Left lung (tissue), 10 donors: ENCODE measurements around the gene CHRNA10. TPM values are rescaled to one million over a fixed set of nuclear protein-coding genes. Genes with fewer than 3 reads are reported as not detected.
A peak's percentile ranks its signal among the peaks of the same experiment; 100 is the strongest.

Experiments
- ATAC-seq: fragments of 200-7000 bp; cut with Tn5 transposase; one replicate; pipeline ENCODE4 v1.9.1; 2020; ENCODE audit warnings: moderate library complexity
- DNase-seq, 4 donors: peaks; one replicate each; pipeline ENCODE4 v3.0.0-alpha.2; 2013 to 2020
- H3K27ac ChIP-seq, 2 donors: fragments of 200-600 bp; sonication (generic) in 1 of 2; one replicate each; pipeline versions ENCODE4 v1.5.0 to v1.8.0; 2020 to 2021
- H3K27me3 ChIP-seq, 2 donors: fragments of 200-600 bp; sonication (generic) in 1 of 2; one replicate each; pipeline versions ENCODE4 v1.5.0 to v1.8.0; 2020 to 2021
- H3K36me3 ChIP-seq, 2 donors: fragments of 200-600 bp; sonication (generic) in 1 of 2; one replicate each; pipeline versions ENCODE4 v1.5.0 to v1.8.0; 2020 to 2021
- H3K4me1 ChIP-seq, 2 donors: fragments of 200-600 bp; one replicate each; pipeline ENCODE4 v1.8.0; 2021
- H3K4me3 ChIP-seq, 2 donors: fragments of 200-600 bp; sonication (generic) in 1 of 2; one replicate each; pipeline versions ENCODE4 v1.5.0 to v1.8.0; 2020 to 2021; ENCODE audit warnings: mild to moderate bottlenecking in 1 of 2
- H3K9me3 ChIP-seq, 2 donors: fragments of 200-600 bp; sonication (generic) in 1 of 2; one replicate each; pipeline versions ENCODE4 v1.5.0 to v1.8.0; 2020 to 2021
- intact Hi-C, 2 donors: fragments of 100-400 bp; cut with DNase I; formaldehyde crosslinking; loops; one replicate each; pipeline versions ENCODE4 v1.11.2 to v1.14.2; 2022
- polyA plus RNA-seq, 6 donors: library from polyadenylated mRNA; unstranded; fragments of 120-200 nt; gene quantifications; one replicate each; pipeline ENCODE4 v1.2.1, GENCODE V29; 2013; ENCODE audit not compliant: insufficient read length in 6 of 6
- total RNA-seq, 2 donors: library from RNA; stranded (reverse); fragmentation: NEBNext Ultra II Directional; extraction: Animal tissue kit (Norgen Biotek cat#: 25700); gene quantifications; one replicate each; pipeline ENCODE4 v1.2.1, GENCODE V29; 2021
- TF ChIP-seq, protein P1 (sequence below), 2 donors: fragments of 200-600 bp; sonication (generic) in 1 of 2; IDR thresholded peaks; one replicate each; pipeline versions ENCODE4 v1.5.0 to v1.8.0; 2021; ENCODE audit warnings: antibody characterized with exemption in 2 of 2
- donor health status: DM: no; HTN: yes; CAD: no.
- donor health status: DM: no; HTN: no; CAD: no.

CHRNA10 gene
- total and polyA plus RNA-seq, 8 donors, result 0.67 to 4.1 (median 2.2) TPM

DNA sequence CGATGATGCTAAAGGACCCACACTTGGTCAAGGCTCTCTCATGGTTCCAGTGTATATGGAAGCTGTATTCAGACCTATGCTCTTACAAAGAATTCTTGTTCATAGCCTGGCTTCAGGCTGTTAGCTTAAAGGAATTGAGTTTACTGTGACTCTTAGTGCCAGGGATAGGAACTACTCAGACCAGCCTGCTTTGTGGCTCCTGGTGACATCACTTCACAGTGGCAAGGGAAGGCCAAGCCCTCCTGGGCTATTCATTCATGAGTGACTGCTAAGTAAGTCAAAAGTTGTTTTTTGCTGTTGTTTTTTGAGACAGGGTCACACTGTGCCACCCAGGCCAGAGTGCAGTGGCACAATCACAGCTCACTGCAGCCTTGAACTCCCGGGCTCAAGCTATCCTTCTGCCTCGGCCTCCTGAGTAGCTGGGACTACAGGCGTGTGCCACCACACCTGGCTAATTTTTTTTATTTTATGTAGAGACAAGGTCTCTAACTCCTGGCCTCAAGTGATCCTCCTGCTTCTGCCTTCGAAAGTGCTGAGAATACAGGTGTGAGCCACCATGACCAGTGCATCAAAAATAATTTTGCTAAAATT, 39.0 kb downstream of the CHRNA10 start:
- ATAC-seq (no peak), DNase-seq (peak in 1 of 4 donors; percentile 3)
- H3K4me1 ChIP-seq, result no peaks in the 10 kb centered on the region
- intact Hi-C loops, result no loop called here
- H3K9me3 ChIP-seq, result no peaks in the 10 kb centered on the region
- no peak overlapping the region for H3K27ac ChIP-seq
- TF ChIP-seq, protein P1, sequence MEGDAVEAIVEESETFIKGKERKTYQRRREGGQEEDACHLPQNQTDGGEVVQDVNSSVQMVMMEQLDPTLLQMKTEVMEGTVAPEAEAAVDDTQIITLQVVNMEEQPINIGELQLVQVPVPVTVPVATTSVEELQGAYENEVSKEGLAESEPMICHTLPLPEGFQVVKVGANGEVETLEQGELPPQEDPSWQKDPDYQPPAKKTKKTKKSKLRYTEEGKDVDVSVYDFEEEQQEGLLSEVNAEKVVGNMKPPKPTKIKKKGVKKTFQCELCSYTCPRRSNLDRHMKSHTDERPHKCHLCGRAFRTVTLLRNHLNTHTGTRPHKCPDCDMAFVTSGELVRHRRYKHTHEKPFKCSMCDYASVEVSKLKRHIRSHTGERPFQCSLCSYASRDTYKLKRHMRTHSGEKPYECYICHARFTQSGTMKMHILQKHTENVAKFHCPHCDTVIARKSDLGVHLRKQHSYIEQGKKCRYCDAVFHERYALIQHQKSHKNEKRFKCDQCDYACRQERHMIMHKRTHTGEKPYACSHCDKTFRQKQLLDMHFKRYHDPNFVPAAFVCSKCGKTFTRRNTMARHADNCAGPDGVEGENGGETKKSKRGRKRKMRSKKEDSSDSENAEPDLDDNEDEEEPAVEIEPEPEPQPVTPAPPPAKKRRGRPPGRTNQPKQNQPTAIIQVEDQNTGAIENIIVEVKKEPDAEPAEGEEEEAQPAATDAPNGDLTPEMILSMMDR (IDR thresholded peaks at IDR 0.05), result no peak
- no peaks in the 10 kb centered on the region for H3K36me3 ChIP-seq
- no peak overlapping the region for H3K4me3 ChIP-seq
- H3K27me3 ChIP-seq, result no peaks in the 10 kb centered on the region

DNA sequence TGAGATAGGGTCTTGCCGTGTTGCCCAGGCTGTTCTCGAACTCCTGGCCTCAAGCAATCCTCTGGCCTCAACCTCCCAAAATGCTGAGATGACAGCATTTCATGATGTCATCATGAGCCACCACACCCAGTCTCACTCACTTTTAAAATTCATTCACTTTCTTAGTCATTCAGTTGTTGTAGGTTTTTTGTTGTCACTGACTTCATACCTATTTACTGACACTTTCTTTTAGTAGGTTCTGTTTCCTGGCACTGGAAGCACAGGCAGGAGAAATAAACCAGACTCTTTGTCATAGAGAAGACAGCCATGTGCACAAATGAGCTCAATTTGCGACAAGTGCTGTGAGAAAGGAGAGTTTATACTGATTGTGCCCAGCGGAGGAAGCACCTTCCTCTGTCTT, 39.9 kb downstream of the CHRNA10 start:
- intact Hi-C loops, result no loop called here
- no peaks in the 10 kb centered on the region for H3K27me3 ChIP-seq
- no peak overlapping the region for H3K27ac ChIP-seq

DNA sequence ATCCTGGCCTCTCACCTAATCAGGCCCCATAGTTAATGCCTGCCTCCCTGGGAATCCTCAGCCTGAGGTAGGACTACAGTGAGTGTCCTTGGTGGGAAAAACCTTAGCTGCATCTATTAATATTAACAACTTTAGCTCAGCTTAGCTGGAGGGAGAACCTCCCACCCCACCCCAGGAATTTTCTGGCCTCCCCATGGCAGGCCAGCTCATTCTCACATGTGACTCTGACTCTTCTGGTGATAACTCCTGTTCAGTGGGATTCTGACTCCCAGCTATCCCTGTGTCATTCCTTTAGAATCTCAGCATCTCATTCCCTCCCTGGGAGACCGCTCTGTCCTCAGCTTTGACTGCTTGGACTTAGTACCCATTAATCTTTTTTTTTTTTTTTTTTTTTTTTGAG, 43.9 kb downstream of the CHRNA10 start:
- ATAC-seq, result peak; percentile 32
- intact Hi-C loops, result no loop called here
- H3K27me3 ChIP-seq, result no peaks in the 10 kb centered on the region
- no peak overlapping the region for H3K27ac ChIP-seq
- no peaks in the 10 kb centered on the region for H3K36me3 ChIP-seq
- no peak overlapping the region for H3K4me3 ChIP-seq
- TF ChIP-seq, protein P1 (IDR thresholded peaks at IDR 0.05), result no peak
- H3K9me3 ChIP-seq, result no peaks in the 10 kb centered on the region
- no peaks in the 10 kb centered on the region for H3K4me1 ChIP-seq
- no peak for DNase-seq

More for the DNA sequence above, 39.9 kb downstream of the CHRNA10 start:
- Histone ChIP-seq H3K36me3 (no peaks in the 10 kb centered on the region), H3K4me3 (no peak overlapping the region), H3K4me1 (no peaks in the 10 kb centered on the region), H3K9me3 (no peaks in the 10 kb centered on the region)
- TF ChIP-seq, protein P1 (IDR thresholded peaks at IDR 0.05), result no peak
- DNase-seq (no peak), ATAC-seq (no peak)

- no peak overlapping the region for H3K4me3 ChIP-seq
- H3K36me3 ChIP-seq, result no peaks in the 10 kb centered on the region
- intact Hi-C loops, result no loop called here
- H3K27ac ChIP-seq, result no peak overlapping the region
- peak in 3 of 4 donors; percentile 20 to 80 (median 68) for DNase-seq
- H3K27me3 ChIP-seq, result no peaks in the 10 kb centered on the region
- no peaks in the 10 kb centered on the region for H3K9me3 ChIP-seq
- H3K4me1 ChIP-seq, result no peaks in the 10 kb centered on the region
- peak; percentile 56 for ATAC-seq
- TF ChIP-seq, protein P1 (IDR thresholded peaks at IDR 0.05), result no peak
Observed at GRCh38 chr11:3626250-3626960, 44.8 kb downstream of the CHRNA10 start.

DNA sequence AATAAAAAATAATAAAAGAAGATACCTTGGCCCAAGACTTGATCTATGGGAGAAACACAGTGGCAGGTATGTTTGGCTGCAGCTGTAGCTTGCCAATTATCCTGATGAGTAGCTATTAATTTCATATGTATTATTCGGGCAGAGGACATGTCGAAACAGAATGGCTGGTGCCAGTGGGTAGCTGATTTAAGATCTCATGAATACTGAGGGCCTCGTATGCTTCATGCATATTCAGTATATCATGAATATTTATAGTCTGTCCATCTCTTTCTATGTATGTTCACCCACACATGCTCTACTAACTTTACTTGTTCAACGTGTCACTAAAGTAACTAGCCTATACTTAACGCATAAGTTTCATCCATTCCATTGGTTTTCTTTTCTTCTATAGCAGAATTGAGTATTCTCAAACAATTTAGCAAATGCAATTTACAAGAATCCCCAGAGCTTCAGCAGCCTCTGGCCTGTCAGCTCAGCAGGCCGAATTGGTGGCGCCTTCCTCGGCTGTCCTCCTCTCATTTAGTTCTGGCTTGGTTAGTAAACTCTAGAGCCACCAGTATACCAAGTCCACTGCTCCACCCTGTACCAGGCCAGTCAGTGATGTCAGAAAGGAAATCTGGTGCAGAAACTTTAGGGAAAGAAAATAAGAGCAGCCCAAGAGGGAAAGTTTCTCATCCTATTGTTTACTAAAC, 47.3 kb downstream of the CHRNA10 start:
- no peaks in the 10 kb centered on the region for H3K9me3 ChIP-seq
- intact Hi-C loops, result no loop called here
- no peak overlapping the region for H3K27ac ChIP-seq
- DNase-seq (peak in 1 of 4 donors; percentile 9), ATAC-seq (no peak)
- H3K27me3 ChIP-seq, result no peaks in the 10 kb centered on the region
- TF ChIP-seq, protein P1 (IDR thresholded peaks at IDR 0.05), result no peak
- no peaks in the 10 kb centered on the region for H3K4me1 ChIP-seq
- no peaks in the 10 kb centered on the region for H3K36me3 ChIP-seq
- no peak overlapping the region for H3K4me3 ChIP-seq
